Activated CD4-positive, alpha-beta T cell treated with anti-CD3 and anti-CD28 coated beads for 1 hour (primary cell): Measurements from ENCODE around the gene PCNX2.

Experiments used
- DNase-seq: peaks from one replicate; pipeline ENCODE4 v3.0.0-alpha.2; 2020

PCNX2 gene

DNA sequence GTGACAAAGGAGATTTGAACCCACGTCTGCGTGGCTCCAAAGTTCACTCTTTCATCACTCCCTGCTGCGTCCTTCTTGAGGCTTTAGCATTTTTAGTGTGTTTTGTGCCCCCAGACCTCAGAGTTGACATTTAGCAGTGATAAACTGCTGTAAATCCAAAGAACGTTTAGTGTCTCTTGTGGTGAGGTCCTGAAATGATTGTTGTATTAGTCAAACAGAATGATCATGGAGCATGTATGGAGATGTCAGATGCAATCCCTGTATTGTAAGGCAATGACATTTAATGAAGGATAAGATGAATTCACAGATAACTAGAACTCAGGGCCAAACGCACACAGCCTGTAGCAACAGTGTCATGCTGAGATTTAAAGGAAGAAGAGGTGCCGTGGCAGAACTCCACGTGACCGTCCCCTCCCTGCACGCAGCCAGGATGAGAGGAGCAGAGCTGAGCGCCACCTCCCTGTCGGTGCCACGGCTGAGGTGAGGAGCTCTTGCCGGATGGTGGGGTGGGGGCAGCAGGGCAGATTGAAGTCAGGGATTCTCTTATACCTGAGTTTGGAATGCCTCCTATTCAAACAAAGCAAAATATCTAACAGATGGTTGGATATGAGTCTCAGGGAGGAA, 315.1 kb downstream of the PCNX2 start:
- DNase-seq: no peak

- DNase-seq: no peak
Observed at GRCh38 chr1:232979558-232979957, 316.0 kb downstream of the PCNX2 start.

DNA sequence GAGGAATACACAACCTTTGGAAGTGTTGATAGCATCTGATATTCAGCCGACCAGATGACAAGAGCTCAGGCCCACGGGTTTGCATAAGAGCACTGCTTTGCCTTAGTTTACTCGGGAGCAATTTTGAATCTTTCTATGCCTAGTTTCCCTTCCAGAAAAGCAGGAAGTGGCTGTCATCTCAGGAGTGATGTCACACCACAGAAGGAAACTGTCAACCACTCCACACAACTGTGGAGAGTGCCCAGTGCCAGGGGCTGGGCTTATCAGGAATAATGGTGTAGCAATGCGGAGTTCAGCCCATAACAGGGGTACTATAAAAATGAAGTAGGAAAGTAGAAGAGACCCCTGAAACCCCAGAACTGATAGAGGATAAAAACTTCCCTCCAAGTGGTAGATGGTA, 316.7 kb downstream of the PCNX2 start:
- no peak for DNase-seq

- DNase-seq: no peak
Observed at GRCh38 chr1:232978091-232978634, 317.4 kb downstream of the PCNX2 start.

- DNase-seq: no peak
Observed at GRCh38 chr1:232974971-232975370, 320.6 kb downstream of the PCNX2 start.

DNA sequence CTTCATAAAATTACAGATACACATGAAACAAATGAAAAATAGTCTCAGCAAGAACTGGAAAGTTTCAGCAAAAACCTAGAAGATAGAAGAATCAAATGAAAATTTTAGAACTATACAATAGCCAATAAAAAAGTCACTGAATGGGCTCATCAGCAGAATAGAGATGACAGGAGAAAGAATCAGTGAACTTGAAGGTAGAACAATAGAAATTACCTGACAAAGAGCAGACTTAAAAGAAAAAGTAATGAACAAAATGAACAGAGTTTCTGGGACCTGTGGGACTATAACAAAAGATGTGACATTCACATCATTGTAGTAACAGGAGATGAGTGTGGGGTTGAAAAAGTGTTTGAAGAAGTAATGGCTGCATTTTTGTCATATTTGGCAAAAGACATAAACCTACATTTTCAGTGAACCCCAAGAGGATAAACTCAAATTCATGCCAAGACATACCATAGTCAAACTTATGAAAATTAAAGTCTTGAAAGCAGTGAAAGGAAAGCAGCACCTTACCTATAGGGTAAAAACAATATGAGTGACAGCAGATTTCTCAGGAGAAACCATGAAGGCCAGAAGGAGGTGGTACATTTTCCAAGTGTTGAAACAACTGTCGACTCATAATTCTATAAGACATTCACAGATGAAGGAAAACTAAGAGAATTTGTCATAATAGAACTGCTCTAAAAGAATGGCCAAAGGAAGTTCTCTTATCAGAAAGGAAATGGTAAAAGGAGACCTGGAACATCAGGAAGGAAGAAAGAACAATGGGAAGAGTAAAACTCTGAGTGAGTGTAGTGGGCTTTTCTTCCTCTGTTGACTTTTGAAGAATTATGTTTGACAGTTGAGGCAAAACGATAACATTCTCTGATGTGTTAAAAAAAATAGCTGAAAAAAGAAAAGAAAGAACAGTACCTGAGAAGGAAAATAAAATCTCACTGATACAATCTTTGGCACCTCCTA, 321.6 kb downstream of the PCNX2 start:
- no peak for DNase-seq

GRCh38 chr1:232970508-232970907, 325.0 kb downstream of the PCNX2 start:
- DNase-seq: no peak

DNA sequence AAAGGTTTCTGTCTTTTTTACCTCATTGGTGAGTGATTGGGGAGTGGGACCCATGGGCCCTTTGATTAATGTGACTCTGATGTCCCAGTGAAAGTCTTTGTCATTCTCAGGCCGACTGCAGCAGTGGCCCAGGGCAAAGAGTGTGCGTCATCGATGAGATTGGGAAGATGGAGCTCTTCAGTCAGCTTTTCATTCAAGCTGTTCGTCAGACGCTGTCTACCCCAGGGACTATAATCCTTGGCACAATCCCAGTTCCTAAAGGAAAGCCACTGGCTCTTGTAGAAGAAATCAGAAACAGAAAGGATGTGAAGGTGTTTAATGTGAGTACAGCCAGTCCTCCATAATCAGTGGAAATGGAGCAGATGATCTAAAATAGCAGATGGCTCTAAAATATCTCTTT, 325.7 kb downstream of the PCNX2 start:
- no peak for DNase-seq

DNA sequence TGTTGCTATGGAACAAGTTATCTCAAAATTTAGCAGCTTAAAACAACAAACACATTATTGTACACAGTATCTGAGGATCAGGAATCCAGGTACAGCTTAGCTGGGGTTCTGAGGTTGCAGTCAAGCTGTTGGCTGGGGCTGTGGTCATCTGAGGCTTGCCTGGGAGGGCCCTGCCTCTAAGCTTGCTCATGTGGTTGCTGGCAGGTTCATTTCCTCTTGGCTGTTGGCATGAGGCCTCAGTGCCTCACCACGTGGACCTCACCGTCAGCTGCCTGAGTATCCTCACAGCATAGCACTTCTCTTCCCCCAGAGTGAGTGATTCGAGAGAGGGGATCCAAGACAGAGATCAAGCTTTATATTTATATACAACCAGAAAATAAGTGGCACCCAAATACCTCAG, 326.6 kb downstream of the PCNX2 start:
- DNase-seq: no peak

DNA sequence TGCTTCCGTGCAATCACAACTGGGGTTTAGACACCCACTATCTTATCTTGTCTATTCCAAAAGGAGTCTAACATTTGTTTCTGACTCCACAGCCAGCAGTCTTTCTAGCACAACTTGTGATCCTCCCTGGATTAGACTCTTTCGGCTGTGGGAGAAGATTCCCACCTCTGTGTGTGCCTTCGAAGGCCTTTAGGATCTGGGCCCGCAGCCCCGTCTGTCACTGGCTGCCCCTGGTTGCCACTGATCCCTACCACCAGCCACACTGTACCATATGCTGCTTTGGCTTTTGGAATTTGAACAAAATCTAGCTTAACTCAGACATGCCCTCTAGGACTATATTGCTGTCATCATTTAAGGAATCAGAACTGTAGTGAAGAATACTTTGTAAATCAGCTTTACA, 327.1 kb downstream of the PCNX2 start:
- no peak for DNase-seq

GRCh38 chr1:232966663-232967062, 328.9 kb downstream of the PCNX2 start:
- DNase-seq: no peak

DNA sequence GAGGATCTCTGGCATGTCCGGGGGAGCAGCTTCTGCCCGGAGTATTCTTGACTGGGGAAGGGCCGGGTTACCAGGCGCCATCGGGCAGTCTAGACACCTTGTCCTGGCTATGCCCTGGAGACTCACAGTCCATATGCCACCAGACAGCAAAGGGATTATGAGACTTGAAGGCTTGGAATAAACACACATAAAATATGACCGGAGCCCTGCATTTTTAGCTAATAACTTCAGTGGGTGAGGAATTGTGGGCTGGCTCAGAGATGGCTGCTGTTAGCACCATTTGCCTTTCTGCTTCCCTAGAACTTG, 329.7 kb downstream of the PCNX2 start:
- no peak for DNase-seq

DNA sequence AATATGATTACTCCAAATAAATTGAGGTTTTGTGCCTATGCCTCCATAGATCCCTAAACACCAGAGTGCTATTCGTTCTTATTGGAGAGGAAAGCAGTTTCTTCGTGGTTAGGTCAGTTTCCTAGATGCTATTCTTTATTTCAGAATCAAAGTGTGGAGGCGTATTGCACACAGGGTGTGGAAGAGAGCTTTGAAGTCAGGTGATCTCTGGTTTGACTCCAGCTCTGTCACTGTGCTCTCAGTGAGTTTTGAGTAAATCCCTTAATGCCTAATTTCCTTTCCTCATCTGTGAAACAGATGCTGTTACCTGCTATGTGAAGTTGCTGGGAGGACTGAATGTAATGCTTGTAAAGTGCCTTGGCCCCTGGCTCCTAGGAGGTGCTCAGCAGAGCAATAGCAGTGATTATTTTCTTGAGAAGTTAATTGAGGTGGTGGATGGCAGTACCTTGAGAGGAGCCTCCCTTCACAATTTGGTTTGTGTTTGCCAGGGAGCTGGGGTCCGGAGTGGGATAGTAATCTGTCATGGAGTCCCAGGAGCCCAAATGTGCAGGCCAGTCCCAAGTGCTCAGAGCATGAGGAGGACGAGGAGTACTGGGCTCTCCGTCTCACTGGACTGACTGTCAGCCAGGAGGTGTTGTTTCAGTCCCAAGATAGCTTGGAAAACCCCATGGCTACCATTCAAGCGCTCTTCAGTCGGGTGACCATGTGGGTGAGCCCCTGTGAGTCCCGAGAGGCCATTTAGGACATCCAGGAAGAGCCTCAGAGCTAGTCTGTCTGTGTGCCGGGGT, 330.2 kb downstream of the PCNX2 start:
- DNase-seq: no peak

- DNase-seq: no peak
Observed at GRCh38 chr1:232964601-232965000, 330.9 kb downstream of the PCNX2 start.

GRCh38 chr1:232962761-232963745, 332.5 kb downstream of the PCNX2 start:
- DNase-seq: no peak

DNA sequence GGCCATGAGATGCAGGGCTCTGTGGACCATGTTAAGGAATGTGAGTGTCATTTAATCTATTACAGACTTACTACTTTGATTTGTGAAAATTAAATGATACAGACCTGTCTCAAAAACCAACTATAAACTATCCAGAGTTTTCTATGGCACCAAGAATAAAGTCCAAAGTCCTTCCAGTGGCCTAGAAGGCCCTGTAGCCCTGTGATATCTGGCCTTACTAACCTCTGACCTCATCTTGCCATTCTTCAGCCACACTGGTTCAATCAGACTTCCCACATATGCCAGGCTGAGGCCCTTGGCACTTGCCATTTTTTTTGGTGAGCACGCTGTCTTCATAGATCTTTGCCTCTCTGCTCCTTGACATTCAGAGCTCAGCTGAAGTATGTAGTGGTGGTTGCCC, 337.5 kb downstream of the PCNX2 start:
- no peak for DNase-seq

- no peak for DNase-seq
Observed at GRCh38 chr1:232956081-232956480, 339.4 kb downstream of the PCNX2 start.

GRCh38 chr1:232954594-232955365, 340.7 kb downstream of the PCNX2 start:
- no peak for DNase-seq

DNA sequence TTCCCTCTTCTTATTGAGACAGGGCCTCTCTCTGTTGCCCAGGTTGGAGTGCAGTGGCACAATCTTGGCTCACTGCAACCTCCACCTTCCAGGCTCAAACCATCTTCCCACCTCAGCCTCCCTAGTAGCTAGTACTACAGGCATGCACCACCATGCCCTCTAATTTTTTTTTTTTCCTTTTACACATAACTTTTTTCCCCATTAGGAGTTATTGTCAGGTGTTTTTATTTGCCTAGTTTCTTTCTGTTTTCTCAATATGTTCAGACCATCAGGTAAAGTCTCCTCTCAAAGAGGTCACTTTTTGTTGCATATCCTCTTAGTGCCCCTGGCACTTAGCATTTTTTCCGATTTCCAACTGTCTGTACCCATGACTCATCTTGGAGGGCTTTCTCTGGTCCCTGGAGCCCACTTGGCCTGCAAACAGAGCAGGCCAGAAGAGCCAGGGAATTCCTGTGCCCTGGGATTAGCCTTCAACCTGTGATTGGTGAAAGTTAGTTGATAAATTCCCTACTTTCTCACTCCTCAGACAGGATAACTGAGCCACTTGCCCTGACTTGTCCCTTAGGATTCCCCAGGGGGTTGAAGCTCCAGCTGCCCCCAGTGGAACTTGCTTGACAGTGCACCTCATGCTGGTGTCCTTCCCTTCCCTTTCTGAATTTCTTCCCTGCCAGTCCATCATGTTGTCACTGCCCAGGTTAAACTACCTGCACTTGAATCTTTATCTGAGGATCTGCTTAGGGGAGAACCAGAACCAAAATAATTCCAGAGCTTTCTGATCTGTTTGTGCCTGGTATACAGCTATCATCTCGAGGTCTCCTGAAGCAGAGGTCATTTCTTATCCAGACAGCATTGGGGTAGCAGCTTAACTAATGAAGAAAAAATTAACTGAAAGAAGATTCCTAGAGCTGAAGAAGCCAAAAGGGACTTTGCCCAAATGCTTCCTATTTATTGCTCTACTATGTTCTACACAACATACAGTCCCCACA, 342.7 kb downstream of the PCNX2 start:
- DNase-seq: no peak

GRCh38 chr1:232951605-232952004, 343.9 kb downstream of the PCNX2 start:
- DNase-seq: no peak
